ENCODE data around the gene KNDC1.

- TF ChIP-seq CTCF (IDR thresholded peaks at IDR 0.05): no peak
- TF ChIP-seq EZH2 (IDR thresholded peaks at IDR 0.05; ENCODE audit: borderline replicate concordance, insufficient read depth, low read depth, low read length, poor library complexity, severe bottlenecking): no peak
Measured at GRCh38 chr10:133183646-133184378, 23.8 kb downstream of the KNDC1 start.
